ENCODE results near the gene NRG4.
A peak's percentile ranks its signal among the peaks of the same experiment; 100 is the strongest.

NRG4 gene

GRCh38 chr15:75943713-75944215 lies 68.5 kb downstream of the NRG4 start:
- DNase-seq (ENCODE audit: insufficient read length, low spot score) (no peak), FAIRE-seq (no peak)
- no peak for TF ChIP-seq CTCF (IDR thresholded peaks at IDR 0.05; ENCODE audit: insufficient read depth, missing control alignments)

- TF ChIP-seq CTCF (IDR thresholded peaks at IDR 0.05; ENCODE audit: insufficient read depth, missing control alignments), result no peak
- DNase-seq (ENCODE audit: insufficient read length, low spot score), result no peak
- no peak for FAIRE-seq
Observed at GRCh38 chr15:75943246-75943645, 69.0 kb downstream of the NRG4 start.

- FAIRE-seq (no peak), DNase-seq (ENCODE audit: insufficient read length, low spot score) (no peak)
- no peak for TF ChIP-seq CTCF (IDR thresholded peaks at IDR 0.05; ENCODE audit: insufficient read depth, missing control alignments)
Observed at GRCh38 chr15:75942464-75942863, 69.8 kb downstream of the NRG4 start.

GRCh38 chr15:75930866-75931265 lies 81.4 kb downstream of the NRG4 start:
- DNase-seq (ENCODE audit: insufficient read length, low spot score), result no peak
- FAIRE-seq, result no peak
- no peak for TF ChIP-seq CTCF (IDR thresholded peaks at IDR 0.05; ENCODE audit: insufficient read depth, missing control alignments)

GRCh38 chr15:75929799-75930565 lies 82.2 kb downstream of the NRG4 start:
- FAIRE-seq (no peak), DNase-seq (ENCODE audit: insufficient read length, low spot score) (no peak)
- no peak for TF ChIP-seq CTCF (IDR thresholded peaks at IDR 0.05; ENCODE audit: insufficient read depth, missing control alignments)

- FAIRE-seq, result no peak
Observed at GRCh38 chr15:75928680-75929608, 83.3 kb downstream of the NRG4 start.

More at GRCh38 chr15:75928680-75929608, 83.3 kb downstream of the NRG4 start:
- DNase-seq (ENCODE audit: insufficient read length, low spot score), result no peak
- peak; percentile 47 for TF ChIP-seq CTCF (IDR thresholded peaks at IDR 0.05; ENCODE audit: insufficient read depth, missing control alignments)
